GM10266 (cell line): ENCODE results near the gene SRRD.
"Not testable (repeated sequence)": the region's sequence is repeated elsewhere in the genome, so short reads cannot be mapped to it uniquely, and the experiment has no call there.

Experiments
- DNase-seq: peaks from one replicate; pipeline ENCODE4 v3.0.0; 2012; ENCODE audit errors: extremely low spot score
- CTCF ChIP-seq: IDR thresholded peaks from 2 replicates; pipeline ENCODE4 v1.5.1; 2012; ENCODE audit warnings: mild to moderate bottlenecking, low read depth; ENCODE audit not compliant: control insufficient read depth, insufficient read depth; ENCODE audit errors: missing control alignments

SRRD gene

GRCh38 chr22:26522592-26522991 is 38.9 kb downstream of the SRRD start:
- no peak for DNase-seq
- TF ChIP-seq CTCF = no peak

- no peak for DNase-seq
- no peak for TF ChIP-seq CTCF
These were observed 41.2 kb downstream of the SRRD start for GRCh38 chr22:26524870-26525269.

- no peak for DNase-seq
- TF ChIP-seq CTCF = no peak
These were observed 42.4 kb downstream of the SRRD start for GRCh38 chr22:26525946-26526564.

GRCh38 chr22:26527167-26527566 is 43.5 kb downstream of the SRRD start:
- DNase-seq = no peak
- TF ChIP-seq CTCF = no peak

- DNase-seq = no peak
- TF ChIP-seq CTCF = no peak
These were observed 44.1 kb downstream of the SRRD start for GRCh38 chr22:26527574-26528465.

GRCh38 chr22:26528518-26528917 is 44.8 kb downstream of the SRRD start:
- DNase-seq = not testable (repeated sequence)

- TF ChIP-seq CTCF = no peak
- DNase-seq = no peak
These were observed 45.7 kb downstream of the SRRD start for GRCh38 chr22:26529345-26529744.
